Activated naive CD4-positive, alpha-beta T cell treated with anti-CD3 and anti-CD28 coated beads, Interleukin-2, amount 10 ng/mL, durations not matched to agents 5 hours and 36 hours (primary cell): Measurements from ENCODE around the gene AXDND1. TPM values are rescaled to one million over a fixed set of nuclear protein-coding genes. Genes with fewer than 3 reads are reported as not detected.

Source experiments
- total RNA-seq, 2 experiments: library from RNA; stranded (reverse); gene quantifications; one replicate each; pipeline ENCODE4 v1.2.3, GENCODE V29; 2021

Gene AXDND1, protein sequence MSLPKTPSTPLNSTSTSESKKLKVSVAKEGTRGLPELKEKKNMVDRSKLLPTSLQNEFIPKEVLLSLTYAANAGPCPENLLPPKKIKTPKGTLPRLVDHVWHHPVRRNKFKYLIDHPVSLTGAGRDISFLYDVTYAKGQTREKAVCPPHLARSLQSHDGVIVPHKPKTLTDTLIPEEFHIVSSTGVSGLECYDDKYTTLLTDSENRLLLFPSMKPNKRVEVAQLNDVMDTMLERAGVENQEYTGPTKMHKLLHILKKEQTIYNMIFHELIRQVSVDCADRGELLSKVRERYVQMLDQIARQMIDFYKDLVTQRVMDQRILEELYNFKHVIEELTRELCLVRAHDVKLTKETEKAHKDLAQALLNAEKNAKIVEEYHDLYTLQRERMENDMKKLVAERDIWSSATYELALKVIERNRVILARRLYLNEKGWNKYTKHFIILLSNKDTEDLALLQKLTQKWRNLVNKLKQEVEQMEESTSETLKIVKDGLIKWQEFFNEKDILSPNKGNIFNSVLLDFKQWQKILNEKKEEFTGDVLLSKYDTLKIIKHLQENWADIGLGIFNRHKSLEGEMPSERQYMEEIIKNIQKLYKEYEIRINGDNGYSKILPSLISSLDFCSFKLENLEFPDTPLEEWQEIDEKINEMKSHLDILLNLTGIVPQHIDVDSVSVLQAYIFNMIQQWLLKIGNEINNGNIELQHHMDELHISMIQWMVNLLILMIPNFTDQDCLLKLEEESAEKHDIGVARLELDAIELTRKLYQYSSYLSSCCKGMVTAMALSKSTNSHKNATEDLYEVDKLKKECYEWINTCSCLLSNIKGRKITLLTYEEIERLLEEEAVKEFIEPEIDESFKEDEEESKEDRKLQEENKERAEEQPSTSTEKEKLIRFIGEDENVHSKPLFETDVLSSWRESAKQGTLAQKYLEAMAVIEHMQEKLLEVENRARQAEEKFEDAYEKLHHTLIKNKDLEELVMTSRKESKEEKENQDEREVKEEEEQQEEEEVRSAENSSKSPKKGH
- under 1 TPM in 1 of 2 experiments, not detected in 1; 0.48 TPM for total RNA-seq

DNA sequence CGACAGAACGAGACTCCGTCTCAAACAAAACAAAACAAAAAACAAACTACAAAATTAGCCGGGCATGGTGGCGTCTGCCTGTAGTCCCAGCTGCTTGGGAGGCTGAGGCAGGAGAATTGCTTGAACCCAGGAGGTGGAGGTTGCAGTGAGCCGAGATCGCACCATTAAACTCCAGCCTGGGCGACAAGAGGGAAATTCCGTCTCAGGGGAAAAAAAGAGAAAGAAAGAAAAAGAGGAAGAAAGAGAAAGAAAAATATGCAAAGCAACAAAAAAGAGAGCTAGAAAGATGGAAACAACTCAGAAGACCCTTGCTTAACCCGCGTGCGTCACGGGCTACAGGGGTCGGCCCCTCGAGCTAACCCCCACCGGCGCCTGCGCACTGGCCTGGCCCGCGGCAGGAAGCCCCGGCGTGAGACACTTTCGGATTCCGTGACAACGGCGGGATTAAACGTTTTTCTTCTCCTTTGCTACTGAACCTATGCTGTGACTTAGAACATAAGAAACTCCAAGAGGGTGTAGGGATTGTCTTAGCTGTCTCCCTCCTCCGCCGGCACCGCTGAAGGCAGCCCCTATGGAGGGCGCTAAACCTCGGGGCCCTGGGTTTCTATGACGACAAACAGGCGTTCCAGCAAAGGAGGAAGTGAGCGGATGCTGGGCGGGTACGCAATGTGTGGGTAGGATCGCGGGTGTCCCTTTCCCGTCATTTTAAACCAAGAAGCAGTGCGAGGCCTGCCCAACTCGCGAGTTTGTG is at the start of gene AXDND1:
TSS of gene AXDND1 (plus strand) at position 630 of the 751 bp plus-strand sequence. CDS start 539 bp downstream, outside the sequence.

DNA sequence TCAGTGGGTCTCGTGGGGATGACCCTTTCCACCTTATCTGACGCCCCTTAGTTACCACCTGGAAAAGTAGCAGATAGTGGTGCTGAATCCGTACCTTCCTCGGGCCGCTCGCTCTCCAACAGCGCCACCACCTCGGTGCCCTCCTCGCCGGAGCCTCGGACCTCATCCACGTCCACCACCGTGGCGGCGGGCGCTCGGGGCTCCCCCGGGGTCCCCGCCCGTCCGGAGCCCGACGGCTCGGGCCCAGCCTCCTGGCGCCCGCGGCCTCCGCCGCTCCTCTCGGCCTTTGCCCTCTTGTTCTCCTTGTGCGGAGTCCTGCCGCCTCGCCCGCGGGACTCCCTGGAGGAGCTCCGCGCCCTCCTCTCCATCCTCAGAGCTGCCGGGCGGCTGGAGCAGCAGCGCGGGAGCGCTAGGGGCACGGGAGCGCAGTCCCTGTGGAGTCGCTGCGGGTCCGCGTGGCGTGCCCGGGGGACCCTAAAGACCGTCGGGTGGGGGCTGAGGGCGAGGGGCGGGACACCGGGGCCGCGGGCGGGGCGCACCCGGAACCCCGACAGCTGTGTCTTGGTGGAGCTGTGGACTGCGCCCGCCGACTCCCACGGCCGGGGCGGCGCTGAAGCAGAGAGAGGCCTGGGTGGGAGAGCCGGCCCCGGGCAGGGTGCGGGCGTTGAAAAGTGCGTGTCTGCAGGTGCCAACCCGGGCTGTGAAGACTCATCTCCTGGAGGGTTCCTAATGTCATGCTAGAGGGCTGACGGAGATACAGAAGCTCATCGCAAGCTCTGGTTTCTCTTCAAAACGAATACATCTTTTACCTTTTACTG is 209.9 kb downstream of the AXDND1 start, which contains the start of gene NPHS2:
TSS of gene NPHS2 (minus strand) at position 452 of the 818 bp plus-strand sequence. CDS start at position 368, 84 bp downstream.

DNA sequence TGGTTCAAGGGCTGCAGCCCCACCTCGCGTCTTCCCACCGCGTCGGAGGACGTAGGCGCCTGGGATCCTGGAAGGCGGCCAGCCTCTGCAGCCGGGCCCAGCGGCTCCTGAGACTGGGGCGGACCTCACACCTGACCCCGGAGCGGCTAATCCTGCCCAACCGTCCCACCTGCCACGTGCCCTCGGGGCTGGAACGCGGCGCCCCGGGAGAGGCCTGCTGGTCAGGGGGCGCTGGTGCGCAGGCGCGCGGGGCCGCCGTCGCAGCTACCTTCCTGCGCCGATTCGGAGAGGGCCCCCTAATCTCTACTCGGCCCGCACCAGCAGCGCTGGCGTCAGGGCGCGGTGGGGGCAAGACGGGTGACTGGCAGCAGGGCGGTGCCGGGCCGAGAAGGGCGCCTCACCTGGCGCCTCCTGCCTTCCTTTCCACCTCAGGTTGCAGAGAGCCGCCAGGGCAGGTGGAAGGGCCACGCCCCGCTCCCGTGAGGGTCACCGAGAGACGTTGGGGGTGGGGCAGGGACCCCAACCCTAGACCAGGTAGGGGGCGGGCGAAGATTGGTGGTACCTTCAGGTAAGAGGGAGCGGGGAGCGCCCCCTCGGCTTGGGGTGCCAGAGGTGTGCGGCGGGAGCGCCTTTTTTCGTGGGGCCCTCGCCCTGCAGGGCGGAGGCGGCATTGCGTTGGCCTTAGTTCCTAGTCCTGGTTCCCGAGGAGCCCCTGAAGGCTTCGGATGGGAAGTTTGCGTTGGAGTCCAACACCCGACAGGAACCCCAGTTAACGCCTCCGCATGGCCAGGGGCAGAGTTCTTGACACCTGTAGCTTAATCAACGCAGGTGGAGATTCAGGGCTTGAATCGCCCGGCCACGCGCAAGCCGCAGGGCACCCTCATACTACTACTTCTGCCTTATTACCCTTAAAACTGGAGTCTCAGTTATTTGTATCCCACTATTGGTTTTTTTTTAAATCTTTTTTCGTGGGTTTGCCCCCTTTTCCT is 226.1 kb downstream of the AXDND1 start, which contains the start of gene TDRD5:
TSS of gene TDRD5 (plus strand) at position 241 of the 989 bp plus-strand sequence. CDS start 784 bp downstream, outside the sequence.

Other genes starting within 250 kb of the AXDND1 start
- 1 to 10 TPM; 9.3 to 9.9 TPM for gene ABL2, start 136.3 kb upstream of the AXDND1 start, total RNA-seq
- 10 to 100 TPM; 52.5 to 55.3 TPM for gene SOAT1, start 72.2 kb upstream of the AXDND1 start, total RNA-seq
- not detected for gene NPHS2, start 210.0 kb downstream of the AXDND1 start, total RNA-seq
- gene TDRD5, start 225.9 kb downstream of the AXDND1 start, total RNA-seq: not detected